Activated naive CD8-positive, alpha-beta T cell treated with anti-CD3 and anti-CD28 coated beads, Interleukin-2, amount 10 ng/mL, durations not matched to agents 7 days and 5 days (primary cell): ENCODE results near the gene SPTBN1. TPM values are rescaled to one million over a fixed set of nuclear protein-coding genes. Genes with fewer than 3 reads are reported as not detected.

Experiments used
- ATAC-seq: fragments of 150-1000 bp; cut with Tn5 transposase; one replicate; pipeline ENCODE4 v1.10.0; 2021; ENCODE audit warnings: low read depth, moderate library complexity
- POLR2A ChIA-PET: fragments of 350-600 bp; sonication (Branson Sonifier 250); formaldehyde crosslinking; loops from one replicate; lab custom pipeline; 2021; ENCODE audit warnings: antibody characterized with exemption; lab: Charles Lee
- DNase-seq: peaks from one replicate; pipeline ENCODE4 v3.0.0; 2021
- H3K27ac Mint-ChIP-seq: one replicate; pipeline ENCODE4 v1.8.0; 2022; ENCODE audit warnings: mild to moderate bottlenecking, mixed read lengths
- H3K27me3 Mint-ChIP-seq: one replicate; pipeline ENCODE4 v1.8.0; 2022; ENCODE audit warnings: mild to moderate bottlenecking, moderate library complexity, mixed read lengths
- H3K36me3 Mint-ChIP-seq: one replicate; pipeline ENCODE4 v1.8.0; 2021; ENCODE audit warnings: mild to moderate bottlenecking, mixed read lengths
- H3K4me1 Mint-ChIP-seq: one replicate; pipeline ENCODE4 v1.8.0; 2021; ENCODE audit warnings: mixed read lengths
- H3K4me3 Mint-ChIP-seq: one replicate; pipeline ENCODE4 v1.8.0; 2022; ENCODE audit warnings: mild to moderate bottlenecking, moderate library complexity, mixed read lengths
- H3K9me3 Mint-ChIP-seq: one replicate; pipeline ENCODE4 v1.8.0; 2021; ENCODE audit warnings: mixed read lengths
- total RNA-seq, 2 experiments: library from RNA; stranded (reverse); gene quantifications; one replicate each; pipeline ENCODE4 v1.2.3, GENCODE V29; 2021

Gene SPTBN1
- total RNA-seq, 2 experiments from 2014 or later, result 120 to 127 TPM

DNA sequence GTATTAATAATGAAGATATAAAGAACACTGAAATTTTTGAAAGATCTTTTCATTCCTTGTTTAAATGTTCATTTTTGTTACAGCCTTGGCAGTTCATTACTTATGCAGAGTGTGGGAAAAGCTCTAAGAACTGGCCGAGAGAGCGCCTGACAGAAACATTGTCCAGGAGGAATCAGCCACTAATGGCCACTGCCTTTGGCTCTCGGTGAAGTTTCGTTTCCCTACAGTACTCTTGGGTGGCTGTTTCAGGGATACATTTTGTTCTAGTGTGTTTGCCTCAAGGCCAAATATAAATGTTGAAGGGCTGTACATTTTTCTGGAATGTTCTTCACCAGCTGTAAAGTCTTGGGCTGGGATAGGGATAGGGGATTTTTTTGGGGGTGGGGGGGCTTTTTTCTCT is 10.7 kb downstream of the SPTBN1 start:
- no peaks in the 10 kb centered on the region for H3K36me3 Mint-ChIP-seq
- H3K4me1 Mint-ChIP-seq, result no peaks in the 10 kb centered on the region
- no peak for ATAC-seq
- no peaks in the 10 kb centered on the region for H3K9me3 Mint-ChIP-seq
- no peak overlapping the region for H3K4me3 Mint-ChIP-seq
- POLR2A ChIA-PET, result interaction anchor here (0.5 kb wide), 1 partner anchor 512 kb away, joined by 3 read pairs; no protein-coding TSS in a partner anchor
- DNase-seq, result no peak
- H3K27ac Mint-ChIP-seq, result no peak overlapping the region
- H3K27me3 Mint-ChIP-seq, result peaks cover 33% of the 10 kb centered on the region

DNA sequence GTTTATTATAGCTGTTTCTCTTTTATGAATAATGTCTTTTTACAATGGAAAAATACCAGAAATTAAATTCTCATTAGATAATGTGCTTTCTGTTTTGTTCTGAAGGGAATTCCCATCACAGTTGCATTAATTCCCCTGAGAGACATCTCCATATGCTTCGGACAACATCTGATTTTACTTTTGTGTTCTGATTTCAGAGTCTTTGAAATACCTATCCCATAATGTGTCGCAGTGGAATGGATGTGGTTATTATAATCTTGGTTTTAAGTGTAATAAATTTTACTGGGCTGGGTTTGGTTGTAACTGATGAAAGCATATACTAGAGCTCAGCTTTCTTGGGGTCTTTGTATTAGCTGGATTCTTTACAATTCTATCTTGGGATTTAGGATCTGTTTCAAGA is 12.5 kb downstream of the SPTBN1 start:
- DNase-seq, result no peak
- peaks cover 25% of the 10 kb centered on the region for H3K27me3 Mint-ChIP-seq
- POLR2A ChIA-PET, result no interaction called here
- no peak overlapping the region for H3K4me3 Mint-ChIP-seq
- H3K9me3 Mint-ChIP-seq, result no peaks in the 10 kb centered on the region
- no peaks in the 10 kb centered on the region for H3K4me1 Mint-ChIP-seq
- H3K36me3 Mint-ChIP-seq, result no peaks in the 10 kb centered on the region
- no peak overlapping the region for H3K27ac Mint-ChIP-seq
- no peak for ATAC-seq

DNA sequence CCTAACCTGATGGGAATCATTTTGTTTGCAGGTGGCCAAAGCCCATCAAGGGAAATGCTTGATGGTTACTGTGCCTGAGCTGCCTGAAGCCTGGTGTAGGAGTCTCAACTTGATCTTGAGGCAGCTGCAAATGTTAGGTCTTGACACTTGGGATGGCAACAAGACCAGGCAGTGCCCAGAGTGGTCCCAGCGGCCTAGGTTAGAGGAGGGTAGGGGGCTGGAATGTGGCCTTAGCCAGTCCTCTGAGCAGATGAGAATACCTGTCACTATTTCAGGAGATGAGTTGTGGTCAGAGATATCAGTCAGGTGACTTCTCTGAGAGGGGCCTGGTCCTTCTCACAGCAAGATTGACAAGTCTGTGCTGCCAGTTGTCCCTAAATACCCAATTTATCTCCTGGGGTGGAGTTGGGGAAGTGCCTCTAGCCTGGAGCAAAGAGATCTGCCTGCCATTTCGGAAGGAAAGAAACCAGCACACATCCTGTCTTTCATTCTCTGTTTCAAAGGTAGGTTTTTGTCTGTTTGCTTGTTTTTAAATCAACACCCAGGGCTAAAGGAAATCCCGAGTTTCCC is 13.4 kb downstream of the SPTBN1 start:
- no peaks in the 10 kb centered on the region for H3K4me1 Mint-ChIP-seq
- no peaks in the 10 kb centered on the region for H3K9me3 Mint-ChIP-seq
- ATAC-seq (no peak), DNase-seq (no peak)
- H3K36me3 Mint-ChIP-seq, result no peaks in the 10 kb centered on the region
- no peak overlapping the region for H3K4me3 Mint-ChIP-seq
- H3K27ac Mint-ChIP-seq, result no peak overlapping the region
- POLR2A ChIA-PET, result no interaction called here
- peaks cover 16% of the 10 kb centered on the region for H3K27me3 Mint-ChIP-seq

DNA sequence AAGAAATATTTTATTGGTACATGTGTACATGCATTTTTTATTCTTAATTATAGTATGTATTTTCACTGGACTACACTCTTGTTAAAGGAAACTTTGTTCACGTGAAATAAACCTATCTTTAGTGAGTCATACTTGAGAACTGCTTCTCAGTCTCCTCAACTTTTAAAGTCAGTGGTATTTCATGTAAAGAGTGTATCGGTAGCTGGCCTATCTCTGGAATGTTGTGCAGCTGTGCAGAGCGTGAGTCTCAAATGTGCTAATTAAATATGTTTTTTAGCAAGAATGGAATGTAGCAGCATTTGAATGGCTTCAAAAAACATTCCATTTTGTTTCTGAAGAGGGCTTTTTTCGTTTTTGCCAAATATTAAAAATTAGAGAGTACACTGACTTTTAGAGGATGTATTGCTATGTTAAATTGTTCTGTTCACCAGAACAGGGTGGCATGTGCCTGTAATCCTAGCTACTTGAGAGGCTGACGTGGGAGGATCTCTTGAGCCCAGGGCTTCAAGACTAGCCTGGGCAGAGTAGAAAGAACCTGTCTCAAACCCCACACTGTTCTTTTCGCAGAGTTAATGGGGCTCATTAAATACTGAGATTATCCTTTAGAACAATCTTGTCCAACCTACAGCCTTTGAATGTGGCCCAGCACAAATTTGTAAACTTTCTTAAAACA is 14.3 kb downstream of the SPTBN1 start:
- DNase-seq (no peak), ATAC-seq (no peak)
- Mint-ChIP-seq H3K4me1 (no peaks in the 10 kb centered on the region), H3K9me3 (no peaks in the 10 kb centered on the region), H3K4me3 (no peak overlapping the region), H3K27me3 (peaks cover 11% of the 10 kb centered on the region), H3K27ac (no peak overlapping the region), H3K36me3 (no peaks in the 10 kb centered on the region)
- POLR2A ChIA-PET, result no interaction called here

DNA sequence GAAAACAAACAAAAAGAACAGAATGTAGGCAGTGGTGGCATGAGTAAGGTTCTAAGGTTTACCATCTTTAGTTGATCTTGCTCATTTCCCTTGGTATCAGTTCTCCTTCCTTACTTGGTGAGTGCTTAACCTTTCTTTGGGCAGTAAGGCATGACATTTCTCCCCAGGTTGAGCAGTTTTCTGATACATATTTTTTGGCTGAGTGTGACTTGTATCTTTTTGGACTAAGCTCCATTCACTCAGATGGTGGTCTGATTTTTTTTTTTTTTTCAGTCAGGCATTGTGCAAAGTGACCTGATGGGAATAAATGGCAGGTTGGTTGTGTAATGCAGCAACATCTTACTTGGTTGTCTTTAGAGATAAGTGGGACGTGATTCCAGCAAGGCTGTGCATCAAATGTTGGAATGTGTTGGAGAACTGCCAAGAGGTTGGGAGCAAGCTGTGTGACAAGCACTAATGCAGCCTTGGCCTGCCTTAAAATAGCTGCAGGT is 15.1 kb downstream of the SPTBN1 start:
- H3K4me3 Mint-ChIP-seq, result no peak overlapping the region
- no peaks in the 10 kb centered on the region for H3K36me3 Mint-ChIP-seq
- DNase-seq (no peak), ATAC-seq (no peak)
- H3K27me3 Mint-ChIP-seq, result peaks cover 11% of the 10 kb centered on the region
- no peaks in the 10 kb centered on the region for H3K4me1 Mint-ChIP-seq
- POLR2A ChIA-PET, result no interaction called here
- H3K27ac Mint-ChIP-seq, result no peak overlapping the region
- no peaks in the 10 kb centered on the region for H3K9me3 Mint-ChIP-seq

DNA sequence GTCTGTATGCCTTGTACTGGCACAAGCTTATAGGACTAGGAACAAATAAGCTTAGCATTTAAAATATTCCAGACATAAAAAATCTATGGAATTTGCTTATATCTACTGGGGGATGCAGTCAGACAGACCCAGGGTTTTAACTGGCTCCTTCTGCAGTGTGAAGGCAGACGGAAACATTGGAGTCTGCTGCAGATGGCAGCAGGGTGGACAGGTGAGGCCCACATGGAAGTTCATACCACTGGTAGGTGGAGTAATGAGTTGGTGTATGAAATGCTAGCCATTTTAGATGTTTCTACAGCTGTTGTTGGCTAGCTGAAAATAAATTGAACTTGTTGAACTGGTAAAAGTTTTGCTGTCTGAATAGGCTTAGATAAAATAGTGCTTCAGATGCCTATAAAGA is 17.7 kb downstream of the SPTBN1 start:
- POLR2A ChIA-PET, result no interaction called here
- Mint-ChIP-seq H3K36me3 (no peaks in the 10 kb centered on the region), H3K27ac (no peak overlapping the region), H3K4me3 (no peak overlapping the region), H3K9me3 (no peaks in the 10 kb centered on the region), H3K27me3 (no peaks in the 10 kb centered on the region), H3K4me1 (no peaks in the 10 kb centered on the region)
- DNase-seq (no peak), ATAC-seq (no peak)

DNA sequence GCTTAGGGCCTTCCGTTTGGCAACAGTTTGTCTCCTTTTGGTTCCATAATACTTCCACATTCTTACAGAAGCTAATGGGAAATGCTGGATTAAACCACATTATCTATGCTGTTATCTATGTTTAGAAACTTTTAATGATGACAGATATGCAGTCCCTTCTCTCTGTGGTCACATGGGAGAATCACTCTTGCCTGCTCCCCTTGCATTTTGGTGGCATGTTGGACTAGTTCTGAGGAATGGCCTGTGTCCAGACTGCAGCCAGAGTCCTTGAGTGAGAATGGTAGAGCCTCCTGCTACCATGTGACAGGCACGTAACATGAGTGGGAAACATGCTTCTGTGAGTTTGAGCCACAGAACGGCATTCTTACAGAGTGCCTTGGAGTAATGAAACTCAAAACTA is 19.2 kb downstream of the SPTBN1 start:
- POLR2A ChIA-PET, result no interaction called here
- Mint-ChIP-seq H3K9me3 (no peaks in the 10 kb centered on the region), H3K4me1 (no peaks in the 10 kb centered on the region), H3K27me3 (no peaks in the 10 kb centered on the region), H3K4me3 (no peak overlapping the region), H3K27ac (no peak overlapping the region), H3K36me3 (no peaks in the 10 kb centered on the region)
- ATAC-seq (no peak), DNase-seq (no peak)

DNA sequence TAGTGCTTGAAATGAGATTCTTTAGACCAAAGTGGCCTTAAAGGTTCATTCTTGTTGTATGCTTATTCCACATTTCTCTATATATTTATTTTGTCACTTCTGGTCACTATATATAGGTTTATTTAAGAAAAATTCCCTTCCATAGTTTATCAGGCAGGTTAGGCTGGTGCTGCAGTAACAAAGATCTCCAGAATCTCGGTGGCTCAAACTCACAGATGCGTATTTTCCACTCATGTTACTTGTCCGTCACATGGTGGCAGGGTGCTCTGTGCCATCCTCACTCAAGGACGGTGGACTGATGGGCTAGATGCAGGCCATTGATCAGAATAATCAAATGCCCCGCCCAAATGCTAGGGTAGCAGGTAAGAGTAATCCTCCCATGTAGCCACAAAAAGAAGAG is 19.8 kb downstream of the SPTBN1 start:
- Mint-ChIP-seq H3K27me3 (no peaks in the 10 kb centered on the region), H3K27ac (no peak overlapping the region), H3K36me3 (no peaks in the 10 kb centered on the region), H3K4me3 (no peak overlapping the region), H3K4me1 (no peaks in the 10 kb centered on the region), H3K9me3 (no peaks in the 10 kb centered on the region)
- DNase-seq (no peak), ATAC-seq (no peak)
- POLR2A ChIA-PET, result no interaction called here

DNA sequence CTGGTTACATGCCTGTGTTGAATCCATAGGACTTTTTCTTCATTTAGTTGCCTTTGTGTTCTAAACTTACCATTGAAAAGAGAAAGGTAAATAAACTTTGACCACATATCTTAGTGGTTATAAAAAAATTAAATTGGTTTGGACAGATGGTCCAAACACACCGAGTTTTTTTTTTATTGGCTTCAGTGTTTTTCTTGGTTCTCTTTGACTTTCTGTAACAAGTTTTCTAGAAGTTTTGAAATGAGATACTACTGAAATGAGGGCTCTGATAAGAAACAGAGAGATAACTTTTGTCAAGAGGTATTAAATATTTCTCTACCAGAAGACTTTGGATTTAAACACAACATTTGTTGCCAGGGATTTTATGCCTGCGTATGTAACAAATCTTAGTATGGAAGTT is 20.7 kb downstream of the SPTBN1 start:
- Mint-ChIP-seq H3K27me3 (peaks cover 2% of the 10 kb centered on the region), H3K9me3 (peaks cover 2% of the 10 kb centered on the region), H3K4me1 (no peaks in the 10 kb centered on the region), H3K27ac (no peak overlapping the region), H3K4me3 (no peak overlapping the region), H3K36me3 (no peaks in the 10 kb centered on the region)
- POLR2A ChIA-PET, result no interaction called here
- no peak for DNase-seq
- no peak for ATAC-seq

DNA sequence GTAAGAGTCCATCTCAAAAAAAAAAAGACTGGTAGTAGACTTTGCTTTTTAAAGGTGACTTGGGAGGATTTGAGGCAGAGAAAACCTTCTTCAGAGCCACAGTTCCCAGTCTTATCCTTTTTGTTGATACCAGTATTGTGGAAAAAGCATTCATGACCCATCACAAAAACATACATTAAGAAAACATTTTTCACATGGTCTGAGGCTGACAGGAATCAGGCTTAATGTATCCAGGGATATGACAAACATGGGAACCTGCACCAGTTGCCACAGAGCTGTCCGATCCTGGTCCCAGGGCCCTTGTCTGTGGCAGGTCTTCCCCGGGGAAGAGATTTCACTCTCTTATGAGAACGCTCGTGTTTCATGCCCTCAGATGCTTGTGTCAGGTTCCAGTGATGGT is 21.8 kb downstream of the SPTBN1 start:
- ATAC-seq, result no peak
- H3K27me3 Mint-ChIP-seq, result peaks cover 2% of the 10 kb centered on the region

DNA sequence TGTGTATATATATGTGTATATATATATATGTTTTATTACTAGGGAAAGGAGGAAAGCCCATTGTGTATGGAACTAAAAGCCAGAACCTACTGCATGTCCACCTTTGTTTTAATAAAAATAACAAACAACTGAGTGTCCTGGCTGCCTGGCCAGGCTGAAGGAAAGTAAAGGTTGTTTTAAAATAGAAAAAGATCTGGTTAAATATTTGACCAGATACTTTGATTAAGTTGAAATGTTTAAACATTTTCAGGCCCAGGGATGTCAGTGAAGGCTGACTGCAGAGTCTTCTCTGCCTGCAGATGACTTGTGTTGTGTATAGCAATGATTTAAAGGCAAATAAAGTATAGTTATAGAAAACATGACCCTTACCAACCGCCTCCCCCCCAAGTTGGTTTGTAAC is 22.8 kb downstream of the SPTBN1 start:
- no peak overlapping the region for H3K27ac Mint-ChIP-seq
- DNase-seq (no peak), ATAC-seq (no peak)
- no peak overlapping the region for H3K4me3 Mint-ChIP-seq
- H3K4me1 Mint-ChIP-seq, result no peaks in the 10 kb centered on the region
- peaks cover 2% of the 10 kb centered on the region for H3K9me3 Mint-ChIP-seq
- H3K27me3 Mint-ChIP-seq, result peaks cover 2% of the 10 kb centered on the region
- POLR2A ChIA-PET, result no interaction called here
- H3K36me3 Mint-ChIP-seq, result no peaks in the 10 kb centered on the region

More for the DNA sequence above, 21.8 kb downstream of the SPTBN1 start:
- Mint-ChIP-seq H3K4me3 (no peak overlapping the region), H3K4me1 (no peaks in the 10 kb centered on the region), H3K9me3 (peaks cover 2% of the 10 kb centered on the region), H3K27ac (no peak overlapping the region), H3K36me3 (no peaks in the 10 kb centered on the region)
- POLR2A ChIA-PET, result no interaction called here
- DNase-seq, result no peak

DNA sequence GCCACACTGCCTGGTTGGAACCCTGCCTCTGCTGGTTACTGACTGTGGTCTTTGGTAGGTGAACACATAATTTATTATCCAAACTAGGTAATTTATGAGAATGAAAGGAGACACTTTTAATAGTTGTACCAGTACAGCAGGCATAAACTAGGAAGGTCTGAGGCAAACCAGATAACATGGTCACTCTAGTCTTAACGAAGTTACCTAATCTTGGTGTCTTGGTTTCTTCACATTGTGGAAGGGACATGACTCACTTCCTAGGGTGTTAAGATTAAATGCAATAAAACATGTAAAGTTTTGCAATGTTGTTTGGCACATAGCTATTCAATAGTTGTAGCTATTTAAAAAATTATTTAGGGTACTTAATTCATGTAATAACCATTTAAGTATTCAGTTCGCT is 23.3 kb downstream of the SPTBN1 start:
- H3K4me3 Mint-ChIP-seq, result no peak overlapping the region

DNA sequence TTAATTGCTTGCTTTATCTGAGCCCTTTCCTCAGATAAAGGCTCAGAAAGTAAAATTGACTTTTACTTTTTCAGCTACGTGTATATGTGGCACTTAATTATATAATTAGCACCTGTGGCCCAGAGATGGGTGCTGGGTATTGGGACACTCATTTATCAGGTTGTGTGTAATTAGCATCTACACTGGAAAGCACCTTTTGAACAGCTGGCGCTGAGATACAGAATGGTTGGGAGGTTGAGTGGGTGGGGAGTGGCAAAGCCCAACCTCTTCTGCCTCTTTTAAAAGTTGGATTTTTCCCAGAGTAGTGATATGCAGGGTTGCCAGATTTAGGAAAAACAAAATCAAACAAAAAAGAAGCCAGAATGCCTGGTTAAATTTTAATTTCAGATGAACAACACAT is 23.9 kb downstream of the SPTBN1 start:
- no peaks in the 10 kb centered on the region for H3K36me3 Mint-ChIP-seq
- H3K9me3 Mint-ChIP-seq, result peaks cover 3% of the 10 kb centered on the region
- no peak for ATAC-seq
- no peak for DNase-seq
- no peaks in the 10 kb centered on the region for H3K4me1 Mint-ChIP-seq
- H3K27ac Mint-ChIP-seq, result no peak overlapping the region
- H3K4me3 Mint-ChIP-seq, result no peak overlapping the region
- POLR2A ChIA-PET, result no interaction called here
- peaks cover 2% of the 10 kb centered on the region for H3K27me3 Mint-ChIP-seq

More for the DNA sequence above, 23.3 kb downstream of the SPTBN1 start:
- POLR2A ChIA-PET, result no interaction called here
- peaks cover 2% of the 10 kb centered on the region for H3K27me3 Mint-ChIP-seq
- no peaks in the 10 kb centered on the region for H3K4me1 Mint-ChIP-seq
- no peak overlapping the region for H3K27ac Mint-ChIP-seq
- no peak for ATAC-seq
- H3K36me3 Mint-ChIP-seq, result no peaks in the 10 kb centered on the region
- no peak for DNase-seq
- H3K9me3 Mint-ChIP-seq, result peaks cover 3% of the 10 kb centered on the region

DNA sequence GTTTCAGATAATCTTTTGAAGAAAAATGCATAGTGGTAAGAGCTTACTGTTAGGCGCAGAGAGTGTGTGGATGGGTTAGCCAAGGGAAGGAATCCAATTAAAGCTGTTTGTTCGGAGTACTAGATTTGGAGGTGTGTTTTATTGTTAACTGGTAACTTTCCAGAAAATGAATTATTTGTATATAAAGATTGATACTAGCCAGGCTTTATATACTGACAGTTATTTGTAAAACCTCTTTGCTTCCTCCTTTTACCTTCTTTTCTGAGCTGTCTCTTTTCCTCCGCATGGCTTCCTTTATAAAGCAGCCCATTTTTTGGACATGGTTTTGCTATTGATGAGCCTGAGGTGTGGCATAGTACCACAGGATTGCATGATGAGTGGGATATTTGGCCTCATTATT is 25.6 kb downstream of the SPTBN1 start:
- no peak overlapping the region for H3K4me3 Mint-ChIP-seq
- POLR2A ChIA-PET, result no interaction called here

More for the DNA sequence above, 25.6 kb downstream of the SPTBN1 start:
- ATAC-seq (no peak), DNase-seq (no peak)
- no peaks in the 10 kb centered on the region for H3K4me1 Mint-ChIP-seq
- peaks cover 2% of the 10 kb centered on the region for H3K27me3 Mint-ChIP-seq
- no peak overlapping the region for H3K27ac Mint-ChIP-seq
- no peaks in the 10 kb centered on the region for H3K36me3 Mint-ChIP-seq
- H3K9me3 Mint-ChIP-seq, result peaks cover 4% of the 10 kb centered on the region
